NCI-H2227 (cell line): ENCODE results near the gene S100A14.
"Not testable (repeated sequence)": the region's sequence is repeated elsewhere in the genome, so short reads cannot be mapped to it uniquely, and the experiment has no call there.

Experiments
- DNase-seq: peaks from one replicate; lab custom pipeline; 2025; ENCODE audit not compliant: unreplicated experiment; lab: John Stamatoyannopoulos, UW

S100A14 gene

DNA sequence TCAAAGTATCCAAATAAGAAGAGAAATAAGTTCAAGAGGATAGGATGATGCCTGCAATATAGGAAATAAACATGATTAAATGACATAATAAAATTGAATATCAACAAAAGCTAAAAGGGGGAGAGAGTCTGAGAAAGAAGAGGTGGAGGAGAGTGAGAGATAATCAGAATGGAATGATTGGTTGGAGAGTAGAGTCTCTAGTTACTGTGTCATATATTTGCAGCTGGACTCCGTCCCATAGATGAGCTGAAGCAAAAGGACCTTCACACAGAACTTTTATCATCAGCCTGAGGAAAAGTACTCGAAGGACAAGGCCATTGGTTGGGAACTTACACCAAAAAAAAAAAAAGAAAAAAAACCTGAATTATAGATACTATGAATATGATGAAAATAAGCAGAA, 27.6 kb downstream of the S100A14 start:
- no peak for DNase-seq

DNA sequence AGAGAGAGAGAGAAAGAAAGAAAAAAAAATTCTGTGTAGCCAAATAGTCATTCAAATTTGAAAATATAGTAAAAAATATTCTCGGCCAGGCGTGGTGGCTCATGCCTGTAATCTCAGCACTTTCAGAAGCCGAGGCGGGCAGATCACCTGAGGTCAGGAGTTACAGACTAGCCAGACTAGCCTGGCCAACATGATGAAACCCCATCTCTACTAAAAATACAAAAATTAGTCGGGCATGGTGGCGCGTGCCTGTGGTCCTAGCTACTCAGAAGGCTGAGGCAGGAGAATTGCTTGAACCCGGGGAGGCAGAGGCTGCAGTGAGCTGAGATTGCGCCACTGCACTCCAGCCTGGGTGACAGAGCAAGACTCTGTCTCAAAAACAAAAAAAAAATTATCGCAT, 28.1 kb downstream of the S100A14 start:
- not testable (repeated sequence) for DNase-seq

DNA sequence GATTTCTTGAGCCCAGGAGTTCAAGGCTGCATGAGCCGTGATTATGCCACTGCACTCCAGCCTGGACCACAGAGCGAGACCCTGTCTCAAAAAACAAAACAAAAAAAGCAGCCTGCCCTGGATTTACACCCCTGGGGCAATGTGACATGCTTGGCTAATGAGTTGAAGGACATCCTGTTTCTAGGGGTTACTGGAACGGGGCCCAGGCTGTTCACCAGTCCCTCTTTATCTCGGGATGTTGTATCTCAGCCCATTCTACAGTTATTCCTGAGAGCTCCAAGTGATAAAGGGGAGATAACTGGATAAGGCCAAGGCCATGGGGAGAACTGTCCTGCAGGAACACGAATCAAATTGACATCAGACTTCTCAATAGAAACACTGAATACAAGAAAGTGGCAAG, 28.8 kb downstream of the S100A14 start:
- DNase-seq, result no peak

DNA sequence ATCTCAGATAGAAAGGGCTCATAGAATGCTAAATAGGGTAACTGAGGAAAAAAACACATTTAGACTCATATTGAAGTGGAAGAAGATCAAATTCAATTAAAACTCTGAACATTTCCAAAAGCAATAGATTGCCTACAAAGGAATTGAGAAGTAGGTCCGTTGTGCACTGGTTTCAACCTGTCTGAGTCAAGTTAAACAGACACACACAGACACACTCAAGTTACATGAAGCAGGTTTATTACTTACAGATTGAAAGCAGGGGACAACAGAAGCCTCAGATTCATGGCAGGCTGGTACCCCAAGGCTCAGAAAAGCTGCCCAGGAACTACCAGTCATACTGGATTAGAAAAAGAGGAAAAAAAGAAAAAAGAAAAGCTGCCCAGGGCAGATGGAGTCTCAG, 29.8 kb downstream of the S100A14 start:
- no peak for DNase-seq

DNA sequence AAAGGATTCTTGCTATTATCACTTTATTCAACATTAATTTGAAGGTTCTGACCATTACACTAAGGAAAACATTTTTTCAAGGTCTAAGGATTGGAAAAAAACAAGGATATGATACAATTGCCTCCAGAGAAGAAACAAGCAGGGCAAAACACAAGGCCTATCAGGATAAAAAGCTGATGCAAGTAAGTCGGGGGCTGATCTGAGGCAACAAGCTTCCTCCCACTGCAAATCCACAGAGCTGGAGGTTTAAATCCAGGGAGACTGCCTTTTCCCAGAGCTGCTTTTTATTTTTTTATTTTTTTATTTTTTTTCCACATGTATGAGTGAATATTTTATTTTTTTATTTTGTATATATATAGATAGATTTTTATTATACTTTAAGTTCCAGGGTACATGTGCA, 31.1 kb downstream of the S100A14 start:
- DNase-seq, result no peak

DNA sequence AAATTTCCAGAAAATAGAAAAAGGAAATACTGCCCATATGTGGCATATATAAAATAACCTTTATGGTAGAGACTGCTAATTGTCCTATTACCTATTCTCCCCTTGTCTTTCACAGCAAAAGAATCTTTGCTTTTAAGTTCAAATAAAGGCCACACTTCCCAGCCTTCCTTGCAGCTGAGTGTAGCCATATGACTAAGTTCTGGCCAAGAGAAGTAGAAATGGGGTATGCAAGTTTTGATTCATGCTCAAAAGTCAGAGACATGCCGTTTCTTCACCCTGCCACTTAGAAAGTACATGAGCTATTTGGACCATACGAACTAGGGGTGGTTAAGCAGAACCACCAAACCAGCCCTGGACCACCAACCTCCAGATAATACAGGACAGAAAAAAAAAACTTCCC, 32.1 kb downstream of the S100A14 start:
- no peak for DNase-seq

DNA sequence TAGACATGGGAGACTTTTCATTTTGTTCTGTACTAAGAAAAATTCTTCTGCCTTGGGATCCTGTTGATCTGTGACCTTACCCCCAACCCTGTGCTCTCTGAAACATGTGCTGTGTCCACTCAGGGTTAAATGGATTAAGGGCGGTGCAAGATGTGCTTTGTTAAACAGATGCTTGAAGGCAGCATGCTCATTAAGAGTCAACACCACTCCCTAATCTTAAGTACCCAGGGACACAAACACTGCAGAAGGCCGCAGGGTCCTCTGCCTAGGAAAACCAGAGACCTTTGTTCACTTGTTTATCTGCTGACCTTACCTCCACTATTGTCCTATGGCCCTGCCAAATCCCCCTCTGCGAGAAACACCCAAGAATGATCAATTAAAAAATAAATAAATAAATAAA, 32.6 kb downstream of the S100A14 start:
- not testable (repeated sequence) for DNase-seq

DNA sequence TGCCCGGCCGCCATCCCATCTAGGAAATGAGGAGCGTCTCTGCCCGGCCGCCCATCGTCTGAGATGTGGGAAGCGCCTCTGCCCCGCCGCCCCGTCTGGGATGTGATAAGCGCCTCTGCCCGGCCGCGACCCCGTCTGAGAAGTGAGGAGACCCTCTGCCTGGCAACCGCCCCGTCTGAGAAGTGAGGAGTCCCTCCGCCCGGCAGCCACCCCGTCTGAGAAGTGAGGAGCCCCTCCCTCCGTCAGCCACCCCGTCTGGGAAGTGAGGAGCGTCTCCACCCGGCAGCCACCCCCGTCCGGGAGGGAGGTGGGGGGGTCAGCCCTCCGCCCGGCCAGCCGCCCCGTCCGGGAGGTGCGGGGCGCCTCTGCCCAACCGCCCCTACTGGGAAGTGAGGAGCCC, 33.3 kb downstream of the S100A14 start:
- DNase-seq, result not testable (repeated sequence)

DNA sequence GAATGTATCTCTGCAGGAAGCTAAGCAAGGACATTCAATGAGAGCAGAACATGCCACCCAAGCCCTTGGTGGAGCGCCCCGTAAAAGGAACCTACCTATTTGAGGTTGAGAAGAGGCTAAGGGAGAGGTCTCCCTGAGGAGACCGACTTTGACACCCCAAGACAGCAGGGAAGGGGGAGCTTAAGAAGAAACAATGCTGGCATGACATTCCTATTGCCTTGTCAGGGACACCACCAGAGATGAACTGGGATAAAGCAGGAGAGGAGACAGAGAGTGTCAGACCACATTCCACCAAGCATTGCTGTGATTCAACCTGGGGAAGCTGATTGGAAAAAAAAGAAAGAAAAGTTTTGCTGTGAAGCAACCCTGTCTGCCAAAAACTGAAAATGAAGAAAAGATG, 37.2 kb downstream of the S100A14 start:
- DNase-seq, result no peak

DNA sequence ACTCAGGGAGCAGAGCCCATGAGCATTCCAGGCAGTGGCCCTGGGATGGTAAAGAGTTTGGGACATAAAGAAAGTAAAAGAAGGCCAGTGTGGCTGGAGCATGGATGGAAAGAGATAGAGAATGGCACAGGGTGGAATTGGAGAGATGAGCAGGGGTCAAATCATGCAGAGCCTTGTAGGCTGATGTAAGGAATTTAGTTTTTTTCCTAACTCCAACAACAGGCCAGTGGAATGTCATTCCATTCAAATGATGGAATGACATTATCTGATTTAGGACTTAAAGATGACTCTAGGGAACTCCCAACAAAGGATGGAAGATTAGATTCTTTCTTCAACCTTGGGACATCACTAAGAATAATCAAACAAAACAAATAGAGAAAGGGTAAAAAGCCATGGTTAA, 37.6 kb downstream of the S100A14 start:
- DNase-seq, result no peak

DNA sequence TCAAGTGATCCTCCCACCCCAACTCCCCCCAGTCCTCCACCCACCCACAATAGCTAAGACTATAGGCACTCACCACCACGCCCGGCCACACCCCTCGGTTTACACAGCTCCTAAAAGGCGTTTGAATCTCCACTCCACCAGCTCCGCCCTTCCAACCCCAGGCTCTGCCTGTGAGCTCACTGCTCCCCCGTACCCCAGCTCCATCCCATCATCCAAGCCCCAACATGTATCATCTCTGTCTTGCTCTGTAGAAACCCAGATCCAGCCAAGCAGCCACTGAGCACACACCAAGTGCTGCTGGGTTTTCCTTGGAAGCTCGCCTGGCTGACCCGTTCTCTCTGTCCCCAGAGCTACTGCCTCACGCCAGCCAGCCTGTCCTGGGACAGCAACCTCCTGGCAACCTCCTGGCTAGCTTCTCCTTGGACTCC, 38.5 kb downstream of the S100A14 start:
- DNase-seq, result peak; percentile 57

DNA sequence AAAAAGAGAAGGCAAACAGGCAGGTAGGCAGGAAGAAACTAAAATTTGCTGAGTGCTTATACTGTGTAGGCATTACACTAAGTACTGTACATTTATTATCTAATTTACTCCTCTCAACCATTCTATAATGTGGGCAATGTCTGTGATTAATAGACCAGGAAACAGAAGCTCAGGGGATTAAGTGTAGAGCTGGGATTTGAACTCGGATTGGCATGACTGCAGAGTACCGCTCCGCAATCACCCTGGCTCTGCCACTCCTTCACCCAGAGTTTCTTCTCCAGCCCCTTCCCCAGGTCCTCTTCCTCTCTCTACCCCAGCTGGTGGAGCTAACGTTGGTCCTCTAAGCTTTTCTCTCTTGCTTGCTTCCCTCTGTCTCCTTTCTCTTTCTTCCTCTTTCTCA, 39.0 kb downstream of the S100A14 start:
- DNase-seq, result no peak

DNA sequence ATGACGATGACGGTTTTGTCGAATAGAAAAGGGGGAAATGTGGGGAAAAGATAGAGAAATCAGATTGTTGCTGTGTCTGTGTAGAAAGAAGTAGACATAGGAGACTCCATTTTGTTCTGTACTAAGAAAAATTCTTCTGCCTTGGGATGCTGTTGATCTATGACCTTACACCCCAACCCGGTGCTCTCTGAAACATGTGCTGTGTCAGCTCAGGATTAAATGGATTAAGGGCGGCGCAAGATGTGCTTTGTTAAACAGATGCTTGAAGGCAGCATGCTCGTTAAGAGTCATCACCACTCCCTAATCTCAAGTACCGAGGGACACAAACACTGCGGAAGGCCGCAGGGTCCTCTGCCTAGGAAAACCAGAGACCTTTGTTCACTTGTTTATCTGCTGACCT, 40.6 kb downstream of the S100A14 start:
- DNase-seq, result not testable (repeated sequence)

DNA sequence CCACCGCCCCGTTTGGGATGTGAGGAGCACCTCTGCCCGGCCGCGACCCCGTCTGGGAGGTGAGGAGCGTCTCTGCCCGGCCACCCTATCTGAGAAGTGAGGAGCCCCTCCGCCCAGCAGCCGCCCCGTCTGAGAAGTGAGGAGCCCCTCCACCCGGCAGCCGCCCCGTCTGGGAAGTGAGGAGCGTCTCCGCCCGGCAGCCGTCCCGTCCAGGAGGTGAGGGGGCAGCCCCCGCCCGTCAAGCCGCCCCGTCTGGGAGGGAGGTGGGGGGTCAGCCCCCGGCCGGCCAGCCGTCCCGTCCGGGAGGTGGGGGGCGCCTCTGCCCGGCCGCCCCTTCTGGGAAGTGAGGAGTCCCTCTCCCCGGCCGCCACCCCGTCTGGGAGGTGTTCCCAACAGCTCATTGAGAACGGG, 41.0 kb downstream of the S100A14 start:
- not testable (repeated sequence) for DNase-seq

DNA sequence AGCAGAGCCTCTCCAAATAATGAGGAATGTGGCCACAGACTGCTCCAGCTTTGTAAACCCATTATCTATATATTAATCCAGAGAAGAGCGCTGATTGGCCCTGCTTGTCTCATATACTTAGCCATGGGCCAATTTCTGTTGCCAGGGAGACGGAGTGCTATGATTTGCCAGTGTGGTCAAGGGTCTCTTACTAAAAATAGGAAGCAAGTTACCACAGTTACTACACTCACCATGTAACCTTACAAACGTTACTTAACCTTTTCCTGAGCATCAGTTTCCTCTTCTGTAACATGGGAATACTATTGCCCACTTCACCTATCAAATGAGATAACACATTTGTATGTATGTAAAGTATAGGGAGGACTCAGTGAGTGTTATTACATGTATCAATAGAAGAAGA, 42.8 kb downstream of the S100A14 start:
- DNase-seq, result peak; percentile 38

DNA sequence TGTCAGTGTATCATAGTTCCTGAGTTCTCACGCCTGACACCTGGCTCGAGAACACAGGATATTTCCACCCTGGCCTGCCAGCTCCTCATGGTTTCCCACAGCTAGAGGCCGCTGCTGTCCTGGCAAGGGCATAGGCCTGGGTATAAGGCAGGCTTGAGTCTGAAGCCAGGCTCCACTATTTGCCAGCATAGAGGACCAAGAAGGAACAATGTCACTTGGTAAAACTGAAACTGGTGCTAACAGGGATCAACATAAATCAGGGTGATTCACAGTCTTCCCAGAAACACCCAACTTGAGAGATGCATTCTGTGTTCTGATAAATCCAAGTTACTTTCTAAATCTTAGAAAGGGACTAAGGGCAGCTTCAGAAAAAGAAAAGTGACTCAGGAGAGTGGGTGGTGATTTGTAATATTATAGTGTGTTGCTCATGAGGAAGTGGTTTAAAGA, 43.5 kb downstream of the S100A14 start:
- peak; percentile 43 for DNase-seq

DNA sequence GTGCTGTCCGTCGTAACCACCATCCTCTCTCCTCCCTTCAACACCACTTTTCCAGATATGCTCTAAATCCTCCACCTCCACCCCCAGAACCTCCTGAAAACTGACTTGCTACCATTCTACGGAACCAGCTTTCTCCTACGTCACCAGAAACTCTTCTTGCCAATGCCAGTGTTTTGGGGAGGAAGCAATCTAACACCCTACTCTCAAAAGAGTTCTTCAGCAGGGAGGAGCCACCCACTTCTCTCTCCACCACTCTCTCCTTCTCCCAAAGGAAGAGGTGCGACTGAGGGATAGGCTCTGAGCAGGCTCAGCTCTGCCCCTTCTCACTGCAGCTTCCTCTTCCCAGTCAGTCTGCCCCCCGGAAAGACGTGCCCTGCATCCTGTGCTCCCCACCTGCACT, 44.4 kb downstream of the S100A14 start:
- DNase-seq, result no peak

DNA sequence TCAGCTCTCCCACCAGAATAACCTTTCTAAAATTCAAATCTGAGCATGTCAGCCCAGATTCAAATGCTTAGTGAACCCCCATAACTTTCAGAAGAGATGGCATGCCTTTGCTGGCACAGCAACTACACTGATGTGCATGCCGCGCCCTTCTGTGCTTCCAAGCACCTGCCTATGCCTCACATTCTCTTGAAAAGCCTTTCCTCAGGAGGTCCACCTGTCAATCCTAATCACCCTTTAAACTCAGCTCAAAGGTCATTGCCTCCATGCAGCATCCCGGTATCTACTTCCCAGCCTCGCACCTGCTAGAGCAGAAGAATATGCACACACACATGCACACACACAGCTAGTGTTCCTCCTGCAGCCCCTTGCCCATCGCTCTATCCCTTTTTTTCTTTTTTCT, 45.3 kb downstream of the S100A14 start:
- DNase-seq, result no peak

DNA sequence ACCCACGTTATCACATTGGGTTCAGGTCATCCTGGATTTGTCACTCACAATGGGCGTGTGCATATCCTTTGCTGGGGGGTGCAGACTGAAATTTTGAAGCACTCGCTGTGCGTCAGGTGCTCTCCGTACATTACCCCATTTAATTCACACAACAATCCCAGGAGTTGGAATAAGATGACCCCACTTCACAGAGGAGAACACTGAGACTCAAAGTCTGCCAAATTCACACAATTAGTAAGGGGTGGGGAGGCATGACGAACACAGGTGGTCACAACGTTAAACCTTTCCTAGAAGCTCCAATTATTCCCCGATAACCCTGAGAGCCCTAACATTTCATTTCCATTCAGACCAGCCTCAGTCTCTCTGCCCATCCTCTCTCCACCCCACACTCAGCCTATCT, 46.7 kb downstream of the S100A14 start:
- no peak for DNase-seq

DNA sequence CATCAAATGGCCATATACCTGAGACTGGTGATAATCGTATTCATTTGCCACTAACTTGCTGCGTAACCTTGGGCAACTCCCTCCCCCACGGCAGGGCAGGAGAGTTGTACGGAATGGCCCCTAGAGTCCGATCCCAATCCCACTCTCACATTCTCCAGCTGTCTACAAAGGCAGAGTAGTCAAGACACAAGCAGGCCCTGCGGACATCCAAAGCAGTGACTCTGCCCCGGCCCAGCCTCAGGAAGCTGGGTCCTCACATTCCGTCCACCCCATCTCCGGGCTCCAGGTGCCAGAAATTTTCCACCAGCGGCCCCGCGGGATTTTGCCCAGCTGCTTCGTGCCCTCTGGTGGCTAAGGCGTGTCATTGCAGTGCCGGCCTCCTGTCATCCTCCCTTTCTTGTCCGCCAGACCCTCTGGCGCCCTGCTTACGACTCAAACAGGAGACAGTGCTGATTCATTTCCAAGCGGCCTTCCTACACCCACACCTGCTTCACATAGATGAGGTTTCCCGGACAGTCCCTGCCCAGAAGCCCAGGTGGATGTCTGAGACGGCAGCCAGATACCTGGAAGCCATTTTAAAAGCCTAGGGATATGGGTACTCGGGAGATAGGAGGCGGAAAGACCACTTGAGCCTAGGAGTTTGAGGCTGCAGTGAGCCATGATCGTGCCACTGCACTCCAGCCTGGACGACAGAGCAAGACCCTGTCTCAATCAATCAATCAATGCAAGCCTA, 47.6 kb downstream of the S100A14 start:
- DNase-seq, result peak; percentile 91

DNA sequence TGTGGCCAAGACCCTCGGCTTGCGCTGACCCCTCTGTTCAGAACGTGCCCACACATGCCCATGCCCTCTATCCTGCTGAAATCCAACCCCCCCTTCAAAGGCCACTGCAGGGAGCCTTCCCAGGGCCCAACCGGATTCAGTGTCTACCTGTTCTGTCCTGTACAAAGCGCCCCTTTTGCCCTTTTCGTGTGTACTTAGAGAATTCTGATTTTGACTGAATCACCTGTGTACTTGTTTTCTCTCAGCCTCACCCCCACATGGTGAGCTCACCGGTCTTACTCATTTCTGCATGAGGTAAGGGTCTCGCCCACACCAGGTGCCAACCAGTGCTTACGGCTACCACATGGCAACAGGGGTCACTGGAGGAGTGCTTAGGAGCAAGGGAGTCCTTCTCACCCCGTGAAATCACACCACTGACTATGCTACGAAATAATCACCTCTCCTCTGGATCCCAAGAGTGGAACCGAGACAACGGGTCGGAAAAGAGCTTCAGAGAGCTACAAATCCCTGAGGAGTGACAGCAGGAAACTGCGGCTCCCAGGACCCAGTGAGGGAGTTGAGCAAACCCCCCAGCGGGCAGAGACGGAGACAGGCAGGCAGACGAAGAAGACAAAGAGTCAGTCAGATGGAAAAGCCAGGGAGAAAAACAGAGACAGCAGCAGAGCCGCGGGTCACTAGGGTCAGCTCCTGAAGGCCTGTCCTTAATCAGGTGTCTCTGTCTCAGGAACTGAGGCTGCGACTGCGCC, 48.3 kb downstream of the S100A14 start:
- DNase-seq, result no peak
